GM15510 (cell line): ENCODE results near the gene CDC42EP5.
A peak's percentile ranks its signal among the peaks of the same experiment; 100 is the strongest.

ENCODE experiments used
- POLR2A ChIP-seq: IDR thresholded peaks from 3 replicates; pipeline ENCODE4 v1.6.1; 2011; ENCODE audit warnings: borderline replicate concordance; ENCODE audit not compliant: insufficient read length; ENCODE audit errors: extremely low read depth

CDC42EP5 gene

DNA sequence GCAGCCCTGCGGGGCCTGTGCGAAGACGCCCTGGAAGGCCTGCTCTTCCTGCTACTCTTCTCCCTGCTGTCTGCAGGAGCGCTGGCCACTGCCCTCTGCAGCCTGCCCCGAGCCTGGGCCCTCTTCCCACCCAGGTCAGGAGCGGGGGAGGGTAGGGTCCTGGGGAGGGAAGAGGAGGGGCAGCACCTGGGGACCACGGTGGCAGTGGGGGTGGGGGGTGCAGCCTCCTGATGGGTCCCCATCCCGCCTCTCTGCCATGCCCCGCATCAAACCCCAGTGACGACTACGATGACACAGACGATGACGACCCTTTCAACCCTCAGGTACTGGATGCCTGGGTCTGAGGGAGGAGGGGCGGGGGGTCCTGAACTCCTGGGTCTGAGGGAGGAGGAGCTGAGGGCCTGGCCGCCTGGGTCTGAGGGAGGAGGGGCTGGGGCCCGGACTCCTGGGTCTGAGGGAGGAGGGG lies 37.5 kb downstream of the CDC42EP5 start:
- TF ChIP-seq POLR2A: no peak

- TF ChIP-seq POLR2A: no peak
Observed at GRCh38 chr19:54434873-54435214, 38.3 kb downstream of the CDC42EP5 start.

DNA sequence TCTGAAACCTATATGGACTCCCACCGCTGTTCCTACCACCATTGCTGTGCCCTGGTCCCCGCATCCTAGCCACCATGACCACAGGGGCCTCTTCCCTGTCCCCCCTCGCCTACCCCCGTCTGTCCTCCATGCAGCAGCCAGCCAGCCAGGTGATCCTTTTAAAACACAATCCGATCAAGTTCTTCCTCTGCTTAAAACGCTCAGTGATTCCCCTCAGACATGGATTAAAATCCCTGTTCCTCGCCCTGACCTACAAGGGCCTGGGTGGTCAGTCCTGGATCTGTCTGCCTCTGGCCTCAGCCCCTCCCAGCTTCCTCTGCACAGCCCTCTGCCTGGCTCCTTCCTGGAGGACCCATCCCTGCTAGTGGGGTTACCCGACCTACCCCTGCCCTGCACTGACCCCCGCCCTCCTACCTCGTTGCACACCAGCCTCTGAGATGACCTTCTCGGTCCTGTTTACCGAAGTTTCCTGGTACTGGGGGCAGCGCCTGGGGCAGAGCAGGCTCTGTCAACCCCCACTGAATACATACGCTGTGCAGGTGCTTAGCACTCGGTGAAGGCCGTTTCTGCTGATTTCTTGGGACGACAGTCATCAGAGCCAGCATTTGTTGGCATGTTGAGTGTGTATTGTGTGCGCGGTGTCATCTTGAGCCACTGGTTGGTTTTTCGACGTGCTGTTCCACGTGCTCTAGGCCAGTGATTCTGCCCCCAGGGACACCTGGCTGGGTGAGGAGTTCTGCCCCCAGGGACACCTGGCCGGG lies 38.8 kb downstream of the CDC42EP5 start:
- TF ChIP-seq POLR2A: peak; percentile 14

GRCh38 chr19:54433697-54434096 lies 39.4 kb downstream of the CDC42EP5 start:
- no peak for TF ChIP-seq POLR2A

DNA sequence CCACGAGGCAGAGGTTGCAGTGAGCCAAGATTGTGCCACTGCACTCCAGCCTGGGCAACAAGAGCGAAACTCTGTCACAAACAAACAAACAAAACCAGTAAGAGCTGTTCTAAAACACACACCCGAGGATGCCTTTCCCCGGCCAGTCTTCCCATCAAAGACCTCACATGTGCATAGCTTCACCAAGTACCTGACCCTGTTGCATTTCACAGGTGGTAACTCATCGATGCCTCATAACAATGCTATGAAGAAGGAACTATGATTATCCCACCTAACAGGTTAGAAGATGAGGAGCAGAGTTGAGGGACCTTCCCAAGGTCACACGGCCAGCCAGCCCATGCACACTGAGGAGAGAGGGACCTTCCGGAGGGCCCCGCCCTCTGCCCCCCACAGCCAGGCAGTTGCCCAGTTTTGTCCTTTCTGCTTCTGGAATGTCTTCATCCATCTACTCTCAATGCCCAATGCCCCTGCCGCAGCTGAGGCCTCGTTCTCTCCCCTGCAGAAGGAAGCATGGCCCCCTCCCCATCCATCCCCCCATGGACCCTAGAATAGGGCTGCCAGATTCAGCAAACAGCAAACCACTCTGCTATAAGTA lies 40.9 kb downstream of the CDC42EP5 start:
- TF ChIP-seq POLR2A: no peak

- TF ChIP-seq POLR2A: no peak
Observed at GRCh38 chr19:54431255-54431838, 41.7 kb downstream of the CDC42EP5 start.

DNA sequence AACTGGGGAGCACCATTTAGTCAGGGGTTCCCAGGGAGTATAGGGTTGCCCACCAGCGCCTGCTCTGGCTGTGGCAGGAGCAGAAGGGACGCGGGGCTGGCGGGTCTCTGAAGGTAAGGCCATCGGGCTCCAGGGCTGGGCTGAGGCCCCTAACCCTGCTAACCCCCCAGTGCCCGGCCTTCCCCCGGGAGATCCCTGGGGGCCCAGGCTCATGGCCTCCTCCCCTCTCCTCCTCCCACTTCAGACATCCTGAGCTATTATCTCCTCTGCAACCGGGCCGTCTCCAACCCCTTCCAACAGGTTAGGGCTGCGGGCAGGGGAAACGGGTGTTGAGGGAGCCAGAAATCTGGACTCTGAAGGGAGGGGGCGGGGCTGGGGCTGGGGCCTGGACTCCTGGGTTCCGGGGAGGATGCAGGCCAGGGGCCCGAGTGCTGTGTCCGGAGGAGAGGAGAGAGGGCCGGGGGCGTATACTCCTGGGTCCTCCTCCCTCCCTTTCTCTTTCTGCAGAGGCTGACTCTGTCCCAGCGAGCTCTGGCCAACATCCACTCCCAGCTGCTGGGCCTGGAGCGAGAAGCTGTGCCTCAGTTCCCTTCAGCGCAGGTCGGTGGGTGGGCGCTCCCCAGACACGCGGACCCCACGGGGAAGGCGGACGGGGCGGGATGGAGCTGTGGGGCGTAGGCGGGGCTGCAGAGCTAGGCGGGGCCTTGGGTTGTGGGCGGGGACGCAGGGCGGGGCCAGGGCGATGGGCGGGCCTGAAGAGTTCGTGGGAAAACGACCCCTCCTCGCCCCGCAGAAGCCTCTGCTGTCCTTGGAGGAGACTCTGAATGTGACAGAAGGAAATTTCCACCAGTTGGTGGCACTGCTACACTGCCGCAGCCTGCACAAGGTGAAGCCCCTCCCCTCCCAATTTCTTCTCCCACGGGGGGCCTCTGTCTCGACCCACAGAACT lies 42.5 kb downstream of the CDC42EP5 start:
- TF ChIP-seq POLR2A: no peak

- TF ChIP-seq POLR2A: no peak
Observed at GRCh38 chr19:54429545-54430227, 43.4 kb downstream of the CDC42EP5 start.

GRCh38 chr19:54429176-54429495 lies 44.0 kb downstream of the CDC42EP5 start:
- TF ChIP-seq POLR2A: no peak

DNA sequence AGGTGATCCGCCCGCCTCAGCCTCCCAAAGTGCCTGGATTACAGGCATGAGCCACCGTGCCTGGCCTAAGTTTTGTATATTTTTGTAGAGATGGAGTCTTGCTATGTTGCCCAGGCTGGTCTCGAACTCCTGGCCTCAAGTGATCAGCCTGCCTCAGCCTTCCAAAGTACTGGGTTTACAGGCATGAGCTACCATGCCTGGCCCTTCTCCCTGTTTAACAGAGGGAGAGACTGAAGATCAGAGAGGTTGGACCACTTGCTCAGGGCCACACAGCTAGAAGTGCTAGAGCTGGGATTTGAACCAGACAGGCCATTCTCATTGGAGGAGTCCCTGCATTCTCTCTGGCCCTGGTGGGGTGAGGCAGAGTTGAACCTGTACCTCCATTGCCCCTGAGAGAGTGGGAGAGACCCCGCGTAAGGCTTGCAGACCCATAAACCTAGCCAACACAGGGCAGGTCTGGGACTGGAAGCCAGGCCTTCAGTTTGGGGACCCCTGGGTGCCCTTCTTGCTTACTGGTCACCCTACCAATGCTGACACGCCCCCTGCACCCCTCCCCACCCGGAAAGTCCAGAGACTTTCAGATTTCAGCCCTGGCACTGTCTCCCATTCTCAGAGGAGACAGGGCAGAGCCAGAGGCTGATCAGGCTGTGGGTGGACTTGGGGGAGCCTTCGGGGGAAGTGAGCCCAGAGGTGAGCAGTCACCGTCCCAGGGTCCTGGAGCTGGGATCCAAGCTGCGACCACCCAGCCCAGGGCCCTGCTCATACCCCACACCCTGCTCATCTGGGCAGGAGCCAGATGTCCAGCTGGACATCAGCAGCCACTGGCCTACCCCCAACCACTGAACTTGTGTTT lies 44.5 kb downstream of the CDC42EP5 start:
- no peak for TF ChIP-seq POLR2A

GRCh38 chr19:54427586-54427985 lies 45.5 kb downstream of the CDC42EP5 start:
- no peak for TF ChIP-seq POLR2A

- no peak for TF ChIP-seq POLR2A
Observed at GRCh38 chr19:54426291-54426931, 46.7 kb downstream of the CDC42EP5 start.

GRCh38 chr19:54425382-54425723 lies 47.7 kb downstream of the CDC42EP5 start:
- TF ChIP-seq POLR2A: no peak
